Measurements from ENCODE around the gene TNRC18.

DNA sequence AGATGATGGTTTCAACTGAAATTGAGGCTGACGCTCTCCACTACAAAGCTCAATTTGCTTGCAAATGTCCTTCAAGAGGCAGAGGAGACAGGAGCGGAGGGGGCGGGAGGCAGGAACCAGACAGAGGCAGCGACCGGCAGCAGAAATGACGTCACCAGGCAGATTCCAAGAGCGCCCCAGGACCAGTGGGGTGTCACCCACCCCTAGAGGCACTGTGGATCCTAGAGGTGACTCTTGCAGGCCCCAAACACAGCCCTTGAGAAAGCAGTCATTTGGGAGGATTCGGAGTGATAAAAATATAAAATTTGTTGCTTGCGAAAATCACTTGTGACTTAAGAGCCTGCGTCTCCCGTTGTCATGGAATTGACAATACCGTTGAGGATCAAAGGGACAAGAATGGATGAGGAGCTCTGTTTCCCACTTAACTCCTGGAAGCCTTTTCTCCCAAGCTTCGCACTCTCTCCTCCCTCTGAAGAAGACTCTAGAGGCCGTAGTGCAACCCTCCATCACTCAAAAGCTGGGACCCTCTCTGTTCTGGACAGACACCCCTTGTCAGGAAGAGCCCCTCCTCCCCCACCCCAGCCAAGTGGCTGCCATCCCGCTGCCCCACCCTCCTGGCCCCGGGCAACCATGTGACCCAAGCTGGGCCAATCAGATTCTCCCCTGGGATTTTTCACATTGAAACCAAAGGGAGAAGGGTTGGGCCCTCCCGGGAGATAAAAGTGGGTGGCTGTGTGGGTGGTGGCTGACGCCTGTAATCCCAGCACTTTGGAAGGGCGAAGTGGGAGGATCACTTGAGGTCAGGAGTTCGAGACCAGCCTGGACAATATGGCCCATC, 157.2 kb downstream of the TNRC18 start:
- TF ChIP-seq POLR2AphosphoS5 (IDR thresholded peaks at IDR 0.05; ENCODE audit: low read depth, low read length) (no peak), POU2F2 (IDR thresholded peaks at IDR 0.05; ENCODE audit: low read depth, low read length) (no peak), POLR2A (IDR thresholded peaks at IDR 0.05; ENCODE audit: low read depth, low read length) (no peak), TAF1 (IDR thresholded peaks at IDR 0.05; ENCODE audit: low read depth, low read length) (no peak)
